Heart left ventricle (tissue), 13 donors: ENCODE data around the gene CTNND2.

ENCODE experiments used
- POLR2A ChIP-seq, 2 donors: fragments of 450-650 bp; IDR thresholded peaks; one replicate each; pipeline ENCODE4 v1.6.1; 2017; ENCODE audit warnings: antibody characterized with exemption in 2 of 2, mild to moderate bottlenecking in 2 of 2, moderate library complexity in 2 of 2
- TF ChIP-seq, protein P1 (sequence below), 12 donors: fragments of 200-600 bp; sonication (generic) in 4 of 12; IDR thresholded peaks; one replicate each; pipeline versions ENCODE4 v1.5.0 to v1.8.0; 2018 to 2022; ENCODE audit warnings: antibody characterized with exemption in 12 of 12, mild to moderate bottlenecking in 5 of 12
- donor health status: ischemic (EF 13 %, LVEDD 7.1; RV severe dilation, severe dysfunction).
- donor health status: DM: no; HTN: yes; CAD: no.
- donor health status: DM: no; HTN: no; CAD: no.
- donor health status: ischemic (EF 25% LVEDD 6.9; RV normal size, moderate dysfunction).
- donor health status: ischemic (EF 25% LVEDD 5.7; RV mildly dilated, moderate dysfunction).
- donor health status: ischemic (EF 35%, LVEDD 5.7; RV mildly dilated, moderate dysfunction).
- donor health status: nonischemic (EF 11% LVEDD 7.7; RV severe dilation, severe dysfunction).
- donor health status: DM: yes; HTN: yes; CAD: no.
- donor health status: PGD.
- donor health status: ischemic (EF 29% LVEDD 5.4; RV normal size, mild dysfunction).
- donor health status: nonischemic (EF 23%, LVEDD 6.1; RV moderate dilation, normal function).

DNA sequence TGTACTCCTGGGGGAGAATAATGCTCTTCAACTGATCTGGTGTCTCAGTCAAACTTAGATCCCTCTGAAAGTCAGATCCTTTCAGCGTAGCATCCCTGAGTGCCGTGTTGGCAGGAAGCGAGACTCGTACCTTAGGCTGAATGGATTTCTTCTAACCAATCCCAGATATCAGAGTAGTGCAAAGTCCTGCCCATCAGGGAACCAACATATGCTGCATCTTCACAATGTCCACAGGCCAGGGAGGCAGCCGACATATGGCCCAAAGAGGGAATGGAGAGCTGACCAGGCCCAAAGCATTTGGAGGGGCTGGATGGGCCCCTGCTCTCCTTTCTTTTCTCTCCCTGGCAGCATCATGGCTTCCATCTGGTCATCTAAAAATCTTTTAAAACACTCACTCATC lies 646.2 kb downstream of the CTNND2 start:
- TF ChIP-seq, protein P1, sequence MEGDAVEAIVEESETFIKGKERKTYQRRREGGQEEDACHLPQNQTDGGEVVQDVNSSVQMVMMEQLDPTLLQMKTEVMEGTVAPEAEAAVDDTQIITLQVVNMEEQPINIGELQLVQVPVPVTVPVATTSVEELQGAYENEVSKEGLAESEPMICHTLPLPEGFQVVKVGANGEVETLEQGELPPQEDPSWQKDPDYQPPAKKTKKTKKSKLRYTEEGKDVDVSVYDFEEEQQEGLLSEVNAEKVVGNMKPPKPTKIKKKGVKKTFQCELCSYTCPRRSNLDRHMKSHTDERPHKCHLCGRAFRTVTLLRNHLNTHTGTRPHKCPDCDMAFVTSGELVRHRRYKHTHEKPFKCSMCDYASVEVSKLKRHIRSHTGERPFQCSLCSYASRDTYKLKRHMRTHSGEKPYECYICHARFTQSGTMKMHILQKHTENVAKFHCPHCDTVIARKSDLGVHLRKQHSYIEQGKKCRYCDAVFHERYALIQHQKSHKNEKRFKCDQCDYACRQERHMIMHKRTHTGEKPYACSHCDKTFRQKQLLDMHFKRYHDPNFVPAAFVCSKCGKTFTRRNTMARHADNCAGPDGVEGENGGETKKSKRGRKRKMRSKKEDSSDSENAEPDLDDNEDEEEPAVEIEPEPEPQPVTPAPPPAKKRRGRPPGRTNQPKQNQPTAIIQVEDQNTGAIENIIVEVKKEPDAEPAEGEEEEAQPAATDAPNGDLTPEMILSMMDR (IDR thresholded peaks at IDR 0.05) = no peak
- TF ChIP-seq POLR2A (IDR thresholded peaks at IDR 0.05) = no peak
